ENCODE results near the gene TMED10.
"Not testable (repeated sequence)": the region's sequence is repeated elsewhere in the genome, so short reads cannot be mapped to it uniquely, and the experiment has no call there.

The TMED10 gene

GRCh38 chr14:75127474-75127820 lies 49.0 kb downstream of the TMED10 start:
- DNase-seq (ENCODE audit: low spot score), result not testable (repeated sequence)

DNA sequence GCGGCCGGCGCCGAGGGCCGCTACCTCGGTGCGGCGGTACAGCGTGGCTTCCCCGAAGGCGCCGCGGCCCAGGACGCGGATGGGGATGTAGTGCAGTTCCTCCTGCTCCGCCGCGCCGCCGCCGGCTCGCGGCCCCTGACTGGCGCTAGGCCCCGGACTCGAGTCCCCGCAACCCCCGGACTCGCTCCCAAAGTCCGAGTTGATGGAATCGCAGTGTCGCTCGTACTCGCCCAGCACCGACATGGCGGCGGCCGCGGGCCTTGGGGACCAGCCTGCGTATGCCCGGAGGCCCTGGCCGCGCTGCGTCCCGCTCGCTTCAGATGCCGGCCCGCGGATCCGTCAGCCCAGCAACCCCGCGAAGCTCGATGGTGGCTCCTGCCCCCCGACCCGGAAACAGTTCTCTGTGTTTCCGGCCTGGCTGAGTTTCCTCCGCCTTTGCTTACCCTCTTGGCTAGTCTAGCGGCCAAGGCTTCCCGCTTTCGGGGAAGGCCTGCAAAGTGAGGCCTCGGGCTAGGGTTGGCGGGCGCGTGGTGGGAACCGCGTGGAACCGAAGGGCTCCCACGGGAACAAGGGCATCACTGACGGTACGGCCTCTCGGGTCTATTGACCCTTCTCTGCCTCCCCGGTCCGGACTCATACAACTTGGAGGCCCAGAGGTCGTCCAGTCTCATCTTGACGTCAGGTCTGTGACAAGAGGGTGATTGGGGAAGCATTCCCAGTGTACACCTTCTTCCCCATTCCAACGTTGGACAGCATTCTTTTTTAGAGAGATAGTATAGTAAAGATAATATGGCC lies 49.5 kb downstream of the TMED10 start, which contains the start of gene NEK9:
TSS of gene NEK9 (minus strand) at position 370 of the 795 bp plus-strand sequence. CDS start at position 243, 127 bp downstream.
- DNase-seq (ENCODE audit: low spot score), result peak; percentile 77

GRCh38 chr14:75126121-75126544 lies 50.3 kb downstream of the TMED10 start:
- DNase-seq (ENCODE audit: low spot score), result no peak

DNA sequence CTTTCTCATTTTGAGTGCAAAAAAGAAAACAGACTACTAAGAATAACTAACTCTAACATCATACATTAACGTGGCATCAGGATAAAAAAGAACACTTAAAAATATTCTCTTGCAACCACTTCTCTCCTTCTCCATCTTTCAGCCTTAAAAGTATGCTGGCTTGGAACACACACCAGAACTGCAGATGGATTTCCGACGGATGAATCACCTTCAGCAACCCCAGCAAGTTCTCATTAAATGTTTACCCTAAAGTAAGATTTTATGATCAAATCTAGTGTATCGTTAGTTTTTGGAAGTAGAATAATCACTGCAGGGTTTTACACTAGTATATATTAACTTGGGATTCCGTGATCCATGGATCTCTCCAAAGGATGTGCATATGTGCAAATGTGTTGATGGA lies 50.8 kb downstream of the TMED10 start:
- DNase-seq (ENCODE audit: low spot score), result peak; percentile 64

- peak; percentile 83 for DNase-seq (ENCODE audit: low spot score)
Measured at GRCh38 chr14:75123991-75124390, 52.4 kb downstream of the TMED10 start.

DNA sequence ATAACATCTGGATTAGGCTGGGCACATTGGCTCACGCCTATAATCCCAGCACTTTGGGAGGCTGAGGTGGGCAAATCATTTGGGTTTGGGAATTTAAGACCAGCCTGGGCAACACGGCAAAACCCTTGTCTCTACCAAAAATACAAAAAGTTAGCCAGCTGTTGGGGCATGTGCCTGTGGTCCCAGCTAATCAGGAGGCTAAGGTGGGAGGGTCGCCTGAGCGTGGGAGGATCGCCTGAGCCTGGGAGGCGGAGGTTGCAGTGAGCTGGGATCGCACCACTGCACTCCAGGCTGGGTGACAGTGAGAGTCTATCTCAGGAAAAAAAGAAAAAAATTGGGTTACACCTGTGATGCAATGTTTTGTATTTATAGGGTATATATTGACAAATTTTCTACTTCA lies 54.9 kb downstream of the TMED10 start:
- DNase-seq (ENCODE audit: low spot score), result no peak

DNA sequence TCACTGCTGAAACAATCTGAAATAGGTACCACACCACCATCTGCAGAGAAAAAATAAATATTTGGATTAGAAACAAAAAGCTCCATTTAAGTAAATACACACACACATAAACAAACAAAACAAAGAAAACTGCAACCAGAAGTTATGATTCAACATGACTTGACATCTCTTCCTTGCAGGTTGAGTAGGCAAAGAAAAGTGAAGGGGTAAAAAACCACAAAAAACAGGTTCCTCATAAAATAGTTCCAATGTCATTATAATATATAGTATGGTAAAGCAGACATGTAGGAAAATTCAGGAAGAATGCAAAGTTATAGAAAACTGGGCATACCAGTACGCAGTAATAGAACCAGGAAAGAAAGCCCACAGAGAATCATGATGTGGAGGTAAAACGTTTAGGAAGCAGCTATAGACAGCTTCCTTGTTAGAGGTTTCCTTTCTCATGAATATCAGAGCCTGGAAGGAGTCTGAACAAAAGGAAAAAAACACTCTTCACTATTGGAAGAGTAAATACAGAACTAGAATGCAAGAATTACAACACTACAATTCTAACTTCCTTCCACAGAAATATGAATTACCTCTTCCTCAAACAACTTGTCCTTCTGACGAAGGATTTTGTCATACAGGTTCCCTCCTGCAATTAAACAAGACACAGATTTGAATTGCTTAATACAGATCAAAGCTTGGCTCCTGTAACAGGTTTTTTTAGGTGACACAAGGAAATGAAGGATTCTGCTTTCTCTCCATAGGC lies 55.7 kb downstream of the TMED10 start:
- no peak for DNase-seq (ENCODE audit: low spot score)

GRCh38 chr14:75119056-75119455 lies 57.4 kb downstream of the TMED10 start:
- DNase-seq (ENCODE audit: low spot score), result no peak

DNA sequence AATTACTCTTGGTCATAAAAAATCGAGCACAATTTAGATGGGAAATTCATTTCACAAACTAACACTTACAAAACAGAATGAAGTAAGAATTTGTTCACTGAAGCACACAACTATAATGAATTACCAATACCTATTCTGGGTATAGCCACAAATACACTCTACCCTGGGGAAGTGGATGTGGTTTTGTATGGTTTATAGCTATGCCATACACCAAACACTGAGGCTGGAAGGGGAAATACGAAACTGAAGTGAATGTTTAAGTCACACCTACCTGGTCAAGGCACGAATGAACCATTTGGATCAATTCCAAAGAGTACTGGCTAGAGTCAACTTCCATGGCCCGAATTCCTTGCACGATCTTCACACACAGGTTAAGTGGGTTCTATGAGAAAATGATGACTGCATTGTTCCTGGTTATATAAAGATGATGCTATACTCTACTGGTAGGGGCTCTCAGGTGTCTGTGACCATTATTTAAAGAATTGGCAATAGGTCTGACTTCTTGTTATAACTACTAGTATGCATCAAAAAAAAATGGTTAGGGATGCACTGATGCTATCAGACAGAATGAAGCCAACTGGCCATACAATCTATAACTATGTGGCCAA lies 62.4 kb downstream of the TMED10 start:
- DNase-seq (ENCODE audit: low spot score), result no peak

GRCh38 chr14:75109877-75110276 lies 66.5 kb downstream of the TMED10 start:
- no peak for DNase-seq (ENCODE audit: low spot score)

DNA sequence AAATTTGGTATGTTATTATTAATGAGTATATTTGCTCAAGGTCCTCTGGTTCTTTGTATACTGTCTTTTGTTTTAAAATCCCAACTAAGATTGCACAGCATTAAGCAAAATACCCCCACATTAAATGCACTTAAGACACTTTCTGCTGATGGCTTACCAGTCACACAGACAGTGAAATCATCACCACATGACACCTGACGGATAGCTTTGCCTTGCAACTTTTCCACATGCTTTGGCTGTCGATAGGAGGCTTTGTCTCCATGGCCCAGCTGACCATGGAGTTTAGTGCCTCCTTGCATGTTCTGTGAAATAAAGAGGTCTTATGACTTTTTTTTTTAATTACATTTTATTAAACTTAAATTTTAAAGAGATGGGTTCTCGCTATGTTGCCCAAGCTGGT lies 69.2 kb downstream of the TMED10 start:
- no peak for DNase-seq (ENCODE audit: low spot score)

DNA sequence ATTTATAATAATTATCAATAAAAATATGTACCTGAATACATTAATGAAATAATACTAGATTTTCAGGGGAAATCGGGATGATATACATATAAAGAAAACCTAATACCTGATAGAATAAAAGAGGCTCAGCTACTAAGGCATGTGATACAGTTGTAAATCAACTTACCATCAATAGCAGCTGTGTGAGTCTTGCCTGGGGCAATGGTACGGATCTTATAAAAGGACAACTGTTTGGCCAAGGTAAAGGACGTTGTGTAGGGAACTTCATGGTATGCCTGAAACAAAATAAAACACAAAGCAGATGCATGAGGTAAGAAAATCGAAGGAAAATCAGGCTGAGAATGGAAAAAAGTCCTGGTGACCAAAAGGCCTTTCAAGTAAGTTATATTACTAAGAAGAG lies 74.9 kb downstream of the TMED10 start:
- DNase-seq (ENCODE audit: low spot score), result no peak

- DNase-seq (ENCODE audit: low spot score), result no peak
Measured at GRCh38 chr14:75098682-75099081, 77.7 kb downstream of the TMED10 start.

- no peak for DNase-seq (ENCODE audit: low spot score)
Measured at GRCh38 chr14:75098212-75098611, 78.2 kb downstream of the TMED10 start.

- no peak for DNase-seq (ENCODE audit: low spot score)
Measured at GRCh38 chr14:75096959-75097358, 79.5 kb downstream of the TMED10 start.

GRCh38 chr14:75095690-75096089 lies 80.7 kb downstream of the TMED10 start:
- no peak for DNase-seq (ENCODE audit: low spot score)

- no peak for DNase-seq (ENCODE audit: low spot score)
Measured at GRCh38 chr14:75094896-75095295, 81.5 kb downstream of the TMED10 start.

- no peak for DNase-seq (ENCODE audit: low spot score)
Measured at GRCh38 chr14:75092698-75093097, 83.7 kb downstream of the TMED10 start.

GRCh38 chr14:75091251-75091650 lies 85.2 kb downstream of the TMED10 start:
- no peak for DNase-seq (ENCODE audit: low spot score)

- DNase-seq (ENCODE audit: low spot score), result no peak
Measured at GRCh38 chr14:75090353-75090752, 86.1 kb downstream of the TMED10 start.

GRCh38 chr14:75088566-75089373 lies 87.6 kb downstream of the TMED10 start:
- DNase-seq (ENCODE audit: low spot score), result peak; percentile 44

GRCh38 chr14:75088153-75088552 lies 88.3 kb downstream of the TMED10 start:
- DNase-seq (ENCODE audit: low spot score), result no peak
